KMS-11 (cell line): ENCODE data around the gene GAA.

ENCODE experiments used
- H2AFZ ChIP-seq: fragments of 200-600 bp; sonication (generic); 2 replicates; pipeline ENCODE4 v1.6.1; 2016; ENCODE audit warnings: antibody characterized with exemption, mixed run types, low read depth
- H3K27ac ChIP-seq: fragments of 200-600 bp; sonication (generic); 2 replicates; pipeline ENCODE4 v1.6.1; 2016; ENCODE audit warnings: mild to moderate bottlenecking, mixed run types
- H3K27me3 ChIP-seq: fragments of 200-600 bp; sonication (generic); 2 replicates; pipeline ENCODE4 v1.6.1; 2017; ENCODE audit warnings: mild to moderate bottlenecking, low read depth, mixed run types, moderate library complexity; ENCODE audit not compliant: insufficient read depth
- H3K36me3 ChIP-seq: fragments of 200-600 bp; sonication (generic); 2 replicates; pipeline ENCODE4 v1.6.1; 2017; ENCODE audit warnings: mild to moderate bottlenecking, mixed run types; ENCODE audit not compliant: insufficient read depth
- H3K4me1 ChIP-seq: fragments of 200-600 bp; sonication (generic); 2 replicates; pipeline ENCODE4 v1.6.1; 2016; ENCODE audit warnings: mild to moderate bottlenecking, low read depth, mixed run types; ENCODE audit not compliant: poor library complexity, severe bottlenecking
- H3K4me2 ChIP-seq: fragments of 200-600 bp; sonication (generic); 2 replicates; pipeline ENCODE4 v1.7.0; 2016; ENCODE audit warnings: mild to moderate bottlenecking, mixed run types
- H3K4me3 ChIP-seq: fragments of 200-600 bp; sonication (generic); IDR thresholded peaks from 2 replicates; pipeline ENCODE4 v1.6.1; 2017; ENCODE audit warnings: low read depth, low read length, mixed read lengths; ENCODE audit not compliant: insufficient read depth
- H3K79me2 ChIP-seq: fragments of 200-600 bp; sonication (generic); 2 replicates; pipeline ENCODE4 v1.6.1; 2016; ENCODE audit warnings: low read depth, mixed run types; ENCODE audit not compliant: insufficient read depth
- H3K9ac ChIP-seq: fragments of 200-600 bp; sonication (generic); 2 replicates; pipeline ENCODE4 v1.6.1; 2016; ENCODE audit warnings: mild to moderate bottlenecking, mixed run types
- H4K20me1 ChIP-seq: fragments of 200-600 bp; sonication (generic); 2 replicates; pipeline ENCODE4 v1.6.1; 2016; ENCODE audit warnings: mild to moderate bottlenecking, mixed run types; ENCODE audit not compliant: insufficient read depth
- TF ChIP-seq, protein P1 (sequence below): fragments of 200-600 bp; sonication (generic); conservative IDR thresholded peaks from 2 replicates; pipeline ENCODE4 v1.6.1; 2017; ENCODE audit warnings: low read depth, mild to moderate bottlenecking, antibody characterized with exemption, low read length, moderate library complexity, mixed read lengths

The GAA gene

DNA sequence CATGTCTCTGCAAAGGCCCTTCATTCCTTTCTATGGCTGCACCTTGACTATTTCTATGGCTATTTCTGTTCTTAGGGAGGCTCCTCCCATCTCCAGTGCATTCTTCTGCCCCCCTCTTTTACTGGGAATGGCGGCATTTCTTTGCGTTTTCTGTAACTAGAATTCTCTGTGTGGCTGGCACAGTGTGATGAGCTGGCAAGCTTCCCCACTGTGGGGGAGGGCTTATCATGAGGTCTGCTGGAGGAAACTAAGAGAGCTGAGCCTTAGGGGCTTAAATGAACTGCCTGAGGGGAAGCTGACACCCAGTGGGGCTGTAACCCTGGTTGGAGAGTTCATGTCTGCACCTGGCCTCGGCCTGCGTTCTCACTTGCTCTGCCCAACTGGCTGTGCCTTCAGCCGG is 67.0 kb downstream of the GAA start:
- Histone ChIP-seq H3K79me2 (no peaks in the 10 kb centered on the region), H3K36me3 (no peaks in the 10 kb centered on the region), H3K4me1 (no peaks in the 10 kb centered on the region), H3K4me3 (no peak overlapping the region), H2AFZ (no peak overlapping the region), H3K4me2 (no peak overlapping the region), H3K9ac (no peak overlapping the region), H3K27me3 (peaks cover 10% of the 10 kb centered on the region; the same call in 1 of the 2 replicates), H4K20me1 (no peaks in the 10 kb centered on the region), H3K27ac (no peak overlapping the region)
- TF ChIP-seq, protein P1, sequence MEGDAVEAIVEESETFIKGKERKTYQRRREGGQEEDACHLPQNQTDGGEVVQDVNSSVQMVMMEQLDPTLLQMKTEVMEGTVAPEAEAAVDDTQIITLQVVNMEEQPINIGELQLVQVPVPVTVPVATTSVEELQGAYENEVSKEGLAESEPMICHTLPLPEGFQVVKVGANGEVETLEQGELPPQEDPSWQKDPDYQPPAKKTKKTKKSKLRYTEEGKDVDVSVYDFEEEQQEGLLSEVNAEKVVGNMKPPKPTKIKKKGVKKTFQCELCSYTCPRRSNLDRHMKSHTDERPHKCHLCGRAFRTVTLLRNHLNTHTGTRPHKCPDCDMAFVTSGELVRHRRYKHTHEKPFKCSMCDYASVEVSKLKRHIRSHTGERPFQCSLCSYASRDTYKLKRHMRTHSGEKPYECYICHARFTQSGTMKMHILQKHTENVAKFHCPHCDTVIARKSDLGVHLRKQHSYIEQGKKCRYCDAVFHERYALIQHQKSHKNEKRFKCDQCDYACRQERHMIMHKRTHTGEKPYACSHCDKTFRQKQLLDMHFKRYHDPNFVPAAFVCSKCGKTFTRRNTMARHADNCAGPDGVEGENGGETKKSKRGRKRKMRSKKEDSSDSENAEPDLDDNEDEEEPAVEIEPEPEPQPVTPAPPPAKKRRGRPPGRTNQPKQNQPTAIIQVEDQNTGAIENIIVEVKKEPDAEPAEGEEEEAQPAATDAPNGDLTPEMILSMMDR, result no peak

DNA sequence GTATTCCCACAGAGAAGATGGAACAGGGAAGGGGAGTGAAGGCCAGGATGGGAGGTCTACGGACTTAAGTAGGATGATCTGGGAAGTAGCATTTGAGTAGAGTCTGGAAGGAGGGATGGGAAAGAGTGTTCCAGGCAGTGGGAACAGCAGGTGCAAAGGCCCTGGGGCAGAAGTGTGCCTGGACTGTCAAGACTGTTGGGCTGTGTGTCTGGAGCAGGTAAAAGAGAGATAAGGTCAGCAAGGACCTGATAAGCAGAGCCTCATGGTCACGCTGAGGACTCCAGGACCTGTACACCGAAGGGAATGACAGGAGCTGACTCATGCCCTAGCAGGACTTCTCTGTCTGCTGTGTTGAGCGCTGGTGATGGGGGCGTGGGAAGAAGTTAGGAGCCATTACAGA is 67.7 kb downstream of the GAA start:
- Histone ChIP-seq H3K4me2 (no peak overlapping the region), H3K27me3 (peaks cover 10% of the 10 kb centered on the region; the same call in 1 of the 2 replicates), H3K9ac (no peak overlapping the region), H3K36me3 (no peaks in the 10 kb centered on the region), H3K4me1 (no peaks in the 10 kb centered on the region), H3K4me3 (no peak overlapping the region), H3K27ac (no peak overlapping the region), H3K79me2 (no peaks in the 10 kb centered on the region), H4K20me1 (no peaks in the 10 kb centered on the region), H2AFZ (no peak overlapping the region)
- TF ChIP-seq, protein P1, result no peak
